SK-N-SH treated with all-trans-retinoic acid at 6 μM for 48 hours (cell line): ENCODE data around the gene ST6GALNAC3.

Experiments used
- TOX ChIP-seq: fragments of 250-450 bp; sonication (Bioruptor Pico); IDR thresholded peaks from 2 replicates; pipeline ENCODE4 v1.8.0; 2021; ENCODE audit warnings: mild to moderate bottlenecking, moderate library complexity, borderline replicate concordance
- ZNF565 ChIP-seq: fragments of 450-650 bp; formaldehyde crosslinking; conservative IDR thresholded peaks from 2 replicates; pipeline ENCODE4 v1.5.0; 2020; ENCODE audit warnings: low read depth, mild to moderate bottlenecking, moderate library complexity
- TF ChIP-seq, protein P1 (sequence below): fragments of 250-450 bp; sonication (Bioruptor Pico); IDR thresholded peaks from 2 replicates; pipeline ENCODE4 v1.8.0; 2020; ENCODE audit warnings: mild to moderate bottlenecking, moderate library complexity, borderline replicate concordance

DNA sequence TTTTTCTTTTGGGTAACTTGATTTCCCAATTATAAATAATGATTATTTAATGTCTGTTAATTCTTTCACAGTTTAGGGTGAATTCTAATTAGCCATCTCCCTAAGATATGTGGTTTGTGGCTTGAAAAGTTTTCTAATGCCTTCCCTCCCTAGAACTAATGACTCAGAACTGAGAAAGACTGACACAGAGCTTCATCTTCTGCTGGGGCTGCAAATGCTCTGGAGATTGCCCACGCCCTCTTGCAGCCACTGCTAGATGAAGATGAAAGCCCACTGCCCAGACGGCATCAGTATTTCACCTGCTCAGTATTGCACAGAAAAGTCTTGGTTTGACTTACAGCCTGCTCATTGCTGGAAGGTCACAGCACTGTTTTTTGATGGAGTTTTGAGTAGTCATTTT lies 101.5 kb downstream of the ST6GALNAC3 start:
- no peak for TF ChIP-seq ZNF565 (CRISPR knock-in tag)
- TF ChIP-seq TOX (CRISPR knock-in tag), result no peak
- TF ChIP-seq, protein P1, sequence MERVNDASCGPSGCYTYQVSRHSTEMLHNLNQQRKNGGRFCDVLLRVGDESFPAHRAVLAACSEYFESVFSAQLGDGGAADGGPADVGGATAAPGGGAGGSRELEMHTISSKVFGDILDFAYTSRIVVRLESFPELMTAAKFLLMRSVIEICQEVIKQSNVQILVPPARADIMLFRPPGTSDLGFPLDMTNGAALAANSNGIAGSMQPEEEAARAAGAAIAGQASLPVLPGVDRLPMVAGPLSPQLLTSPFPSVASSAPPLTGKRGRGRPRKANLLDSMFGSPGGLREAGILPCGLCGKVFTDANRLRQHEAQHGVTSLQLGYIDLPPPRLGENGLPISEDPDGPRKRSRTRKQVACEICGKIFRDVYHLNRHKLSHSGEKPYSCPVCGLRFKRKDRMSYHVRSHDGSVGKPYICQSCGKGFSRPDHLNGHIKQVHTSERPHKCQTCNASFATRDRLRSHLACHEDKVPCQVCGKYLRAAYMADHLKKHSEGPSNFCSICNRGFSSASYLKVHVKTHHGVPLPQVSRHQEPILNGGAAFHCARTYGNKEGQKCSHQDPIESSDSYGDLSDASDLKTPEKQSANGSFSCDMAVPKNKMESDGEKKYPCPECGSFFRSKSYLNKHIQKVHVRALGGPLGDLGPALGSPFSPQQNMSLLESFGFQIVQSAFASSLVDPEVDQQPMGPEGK, result no peak
